H7 (cell line): ENCODE measurements around the gene FAF1. TPM values are rescaled to one million over a fixed set of nuclear protein-coding genes. Genes with fewer than 3 reads are reported as not detected.
"Not testable (repeated sequence)": the region's sequence is repeated elsewhere in the genome, so short reads cannot be mapped to it uniquely, and the experiment has no call there.

Source experiments
- DNase-seq: peaks from one replicate; pipeline ENCODE4 v3.0.0; 2012
- H3K27me3 ChIP-seq: 2 replicates; pipeline ENCODE4 v1.6.0; 2011; ENCODE audit warnings: mild to moderate bottlenecking, low read length; ENCODE audit not compliant: control insufficient read depth, insufficient read depth
- H3K36me3 ChIP-seq: replicated peaks from 2 replicates; pipeline ENCODE4 v1.5.1; 2011; ENCODE audit warnings: low read length; ENCODE audit not compliant: control insufficient read depth, insufficient read depth
- H3K4me3 ChIP-seq: 2 replicates; pipeline ENCODE4 v1.5.1; 2011; ENCODE audit warnings: low read depth, mild to moderate bottlenecking, control low read depth, low read length, moderate library complexity; ENCODE audit not compliant: insufficient read depth
- total RNA-seq: library from RNA; depleted of rRNA; stranded (reverse); fragments of >200 nt; shearing (Covaris generic); gene quantifications from 2 replicates; pipeline ENCODE4 v1.2.3, GENCODE V29; 2014

Gene FAF1
- total RNA-seq, 1 experiment from 2014 or later: 99.9 TPM

GRCh38 chr1:50878434-50878833 lies 81.6 kb downstream of the FAF1 start:
- Histone ChIP-seq H3K36me3 (no peaks in the 10 kb centered on the region), H3K27me3 (no peaks in the 10 kb centered on the region), H3K4me3 (no peak overlapping the region)
- DNase-seq: no peak

- no peak for DNase-seq
- Histone ChIP-seq H3K4me3 (no peak overlapping the region), H3K27me3 (no peaks in the 10 kb centered on the region), H3K36me3 (no peaks in the 10 kb centered on the region)
Measured at GRCh38 chr1:50877641-50878040, 82.4 kb downstream of the FAF1 start.

- Histone ChIP-seq H3K36me3 (no peaks in the 10 kb centered on the region), H3K4me3 (no peak overlapping the region), H3K27me3 (no peaks in the 10 kb centered on the region)
- DNase-seq: peak; percentile 22
Measured at GRCh38 chr1:50873458-50874187, 86.4 kb downstream of the FAF1 start.

- H3K4me3 ChIP-seq, DNase-seq, H3K27me3 ChIP-seq, H3K36me3 ChIP-seq: not testable (repeated sequence)
Measured at GRCh38 chr1:50864845-50865244, 95.2 kb downstream of the FAF1 start.

GRCh38 chr1:50861772-50862171 lies 98.3 kb downstream of the FAF1 start:
- Histone ChIP-seq H3K27me3 (no peaks in the 10 kb centered on the region), H3K36me3 (no peaks in the 10 kb centered on the region), H3K4me3 (no peak overlapping the region)
- no peak for DNase-seq

GRCh38 chr1:50860702-50861101 lies 99.4 kb downstream of the FAF1 start:
- no peak for DNase-seq
- Histone ChIP-seq H3K36me3 (no peaks in the 10 kb centered on the region), H3K4me3 (no peak overlapping the region), H3K27me3 (no peaks in the 10 kb centered on the region)

GRCh38 chr1:50860256-50860655 lies 99.8 kb downstream of the FAF1 start:
- no peak overlapping the region for H3K4me3 ChIP-seq
- no peaks in the 10 kb centered on the region for H3K27me3 ChIP-seq
- no peaks in the 10 kb centered on the region for H3K36me3 ChIP-seq
- no peak for DNase-seq

GRCh38 chr1:50859657-50860056 lies 100.4 kb downstream of the FAF1 start:
- Histone ChIP-seq H3K27me3 (no peaks in the 10 kb centered on the region), H3K4me3 (no peak overlapping the region), H3K36me3 (no peaks in the 10 kb centered on the region)
- no peak for DNase-seq

- Histone ChIP-seq H3K4me3 (no peak overlapping the region), H3K36me3 (no peaks in the 10 kb centered on the region), H3K27me3 (no peaks in the 10 kb centered on the region)
- DNase-seq: no peak
Measured at GRCh38 chr1:50858761-50859160, 101.3 kb downstream of the FAF1 start.

GRCh38 chr1:50857702-50858101 lies 102.4 kb downstream of the FAF1 start:
- Histone ChIP-seq H3K4me3 (no peak overlapping the region), H3K27me3 (no peaks in the 10 kb centered on the region), H3K36me3 (no peaks in the 10 kb centered on the region)
- no peak for DNase-seq

GRCh38 chr1:50853325-50853724 lies 106.7 kb downstream of the FAF1 start:
- Histone ChIP-seq H3K36me3 (no peaks in the 10 kb centered on the region), H3K4me3 (no peak overlapping the region), H3K27me3 (no peaks in the 10 kb centered on the region)
- DNase-seq: no peak

- Histone ChIP-seq H3K36me3 (no peaks in the 10 kb centered on the region), H3K4me3 (no peak overlapping the region)
- no peak for DNase-seq
Measured at GRCh38 chr1:50852889-50853288, 107.2 kb downstream of the FAF1 start.

GRCh38 chr1:50851466-50851865 lies 108.6 kb downstream of the FAF1 start:
- DNase-seq: no peak
- Histone ChIP-seq H3K27me3 (no peaks in the 10 kb centered on the region), H3K36me3 (no peaks in the 10 kb centered on the region), H3K4me3 (no peak overlapping the region)

More at GRCh38 chr1:50852889-50853288, 107.2 kb downstream of the FAF1 start:
- no peaks in the 10 kb centered on the region for H3K27me3 ChIP-seq

- Histone ChIP-seq H3K27me3 (no peaks in the 10 kb centered on the region), H3K36me3 (no peaks in the 10 kb centered on the region), H3K4me3 (no peak overlapping the region)
- no peak for DNase-seq
Measured at GRCh38 chr1:50851034-50851433, 109.0 kb downstream of the FAF1 start.

- no peaks in the 10 kb centered on the region for H3K27me3 ChIP-seq
- no peak for DNase-seq
- H3K4me3 ChIP-seq: no peak overlapping the region
- no peaks in the 10 kb centered on the region for H3K36me3 ChIP-seq
Measured at GRCh38 chr1:50847303-50847702, 112.8 kb downstream of the FAF1 start.
